NCI-H2107 (cell line): ENCODE results near the gene MBNL2.

Experiments used
- DNase-seq: peaks from one replicate; lab custom pipeline; 2025; lab: John Stamatoyannopoulos, UW

MBNL2 gene

DNA sequence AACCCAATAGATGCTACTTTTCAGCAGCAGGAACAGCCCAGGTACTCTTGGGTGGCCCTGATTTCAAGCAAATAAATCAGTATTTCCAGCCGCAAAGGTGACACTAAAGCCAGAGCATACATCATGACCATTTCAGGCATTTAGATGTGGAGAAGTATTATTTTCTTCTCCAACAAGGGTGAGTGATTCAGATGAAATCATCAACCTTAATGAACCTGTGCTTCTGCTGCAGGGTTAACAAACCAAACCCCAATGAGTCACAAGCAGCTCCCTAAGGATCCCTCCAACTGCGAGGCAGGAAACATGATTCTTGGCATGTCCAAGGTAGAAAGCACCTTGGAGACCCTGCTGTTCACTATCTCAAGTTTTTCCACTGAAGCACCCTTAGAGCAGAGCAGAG lies 32.7 kb downstream of the MBNL2 start:
- no peak for DNase-seq

DNA sequence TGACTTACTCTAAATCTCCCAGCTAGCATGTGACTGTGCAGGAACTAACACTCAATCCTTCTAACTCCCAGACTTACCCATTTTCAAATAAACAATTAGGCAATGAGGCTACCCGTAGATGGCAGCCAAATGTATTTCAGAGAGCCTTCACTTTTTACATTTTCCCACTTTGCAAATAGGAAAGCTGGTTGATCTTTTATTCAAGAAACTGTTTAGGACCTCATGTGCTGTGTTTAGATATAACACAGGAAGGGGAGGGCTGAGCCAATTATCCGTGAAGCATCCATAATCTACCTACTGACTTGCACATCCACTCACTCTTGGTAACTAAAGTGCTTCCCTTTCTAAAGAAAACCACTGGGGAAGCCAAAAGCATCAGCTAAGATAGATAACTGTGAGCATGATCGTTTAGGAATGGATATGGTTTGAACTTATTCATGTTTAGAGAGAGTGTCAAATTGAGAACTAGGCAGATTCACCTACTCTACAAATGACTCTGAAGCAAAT lies 33.4 kb downstream of the MBNL2 start:
- DNase-seq = no peak

GRCh38 chr13:97256343-97256783 lies 34.2 kb downstream of the MBNL2 start:
- no peak for DNase-seq

- DNase-seq = no peak
Measured at GRCh38 chr13:97257228-97257755, 35.2 kb downstream of the MBNL2 start.

DNA sequence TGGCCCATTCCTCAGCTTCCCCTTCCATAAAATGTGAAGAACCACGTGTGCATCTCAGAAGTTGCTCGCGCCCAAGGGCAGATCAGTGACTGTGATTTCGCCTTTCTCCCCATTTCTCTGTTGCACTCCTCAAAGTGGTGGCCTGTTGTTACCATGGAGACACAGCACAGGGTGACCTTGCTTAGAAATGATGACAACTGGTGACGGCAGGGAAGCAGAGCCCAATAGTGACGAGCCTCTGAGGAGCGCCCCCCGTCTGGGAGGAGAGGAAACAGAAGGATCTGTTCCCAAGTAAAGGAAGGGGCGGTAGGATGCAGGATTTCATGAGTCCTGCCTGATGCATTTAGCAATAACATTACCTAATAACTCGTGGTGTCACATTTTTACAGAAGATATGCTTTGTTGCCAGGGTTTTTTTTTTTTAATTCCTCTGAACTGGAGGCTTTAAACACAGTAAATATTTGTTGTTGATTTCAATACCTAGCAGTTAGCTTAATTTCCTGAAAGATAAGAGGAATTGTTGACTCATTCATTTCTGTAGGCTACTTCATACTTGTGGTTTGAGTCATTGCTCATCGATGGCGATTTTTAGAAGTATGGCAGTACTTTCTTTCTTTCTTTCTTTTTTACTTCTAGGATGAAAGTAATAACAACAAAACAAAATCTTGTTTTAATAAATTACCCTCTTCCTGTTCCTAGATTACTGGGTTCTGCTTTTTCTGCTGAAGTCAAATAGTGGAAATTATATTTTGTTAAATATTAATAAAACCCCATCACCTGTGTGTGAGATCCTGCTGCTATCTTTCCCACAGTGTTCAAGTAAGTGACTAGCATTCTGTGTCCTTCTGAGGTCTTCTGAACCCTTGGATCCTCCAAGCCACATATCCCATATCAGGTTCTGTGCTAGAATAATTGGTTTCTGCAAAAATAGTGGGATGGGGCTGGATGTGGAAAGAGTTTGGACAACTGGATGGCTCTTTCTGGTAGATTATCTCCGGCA lies 36.0 kb downstream of the MBNL2 start:
- no peak for DNase-seq

- DNase-seq = no peak
Measured at GRCh38 chr13:97258801-97259200, 36.7 kb downstream of the MBNL2 start.

GRCh38 chr13:97259410-97259797 lies 37.3 kb downstream of the MBNL2 start:
- DNase-seq = no peak

- DNase-seq = no peak
Measured at GRCh38 chr13:97259798-97260714, 37.9 kb downstream of the MBNL2 start.

- DNase-seq = no peak
Measured at GRCh38 chr13:97261254-97262005, 39.3 kb downstream of the MBNL2 start.

DNA sequence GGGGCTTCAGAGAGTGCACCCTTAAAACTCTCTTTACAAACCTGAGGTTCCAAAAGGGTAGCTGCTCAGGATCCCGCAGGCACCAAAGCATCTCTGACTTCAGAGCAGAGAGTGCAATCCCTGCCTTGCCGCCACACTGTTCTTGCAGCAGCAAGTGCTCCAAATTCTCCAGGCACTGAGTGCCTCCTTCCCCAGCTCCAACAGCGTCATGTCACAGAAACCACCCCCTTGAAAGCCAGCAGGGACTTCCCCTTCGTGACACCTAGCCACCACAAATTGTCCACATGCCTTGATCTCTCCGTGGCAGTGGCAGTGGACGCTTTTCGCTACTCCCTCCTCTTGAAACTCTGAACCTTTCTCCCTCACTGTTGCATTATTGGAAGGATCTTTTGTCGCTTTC lies 39.9 kb downstream of the MBNL2 start:
- DNase-seq = no peak

GRCh38 chr13:97263160-97263559 lies 41.0 kb downstream of the MBNL2 start:
- no peak for DNase-seq

GRCh38 chr13:97264663-97265062 lies 42.5 kb downstream of the MBNL2 start:
- DNase-seq = no peak

DNA sequence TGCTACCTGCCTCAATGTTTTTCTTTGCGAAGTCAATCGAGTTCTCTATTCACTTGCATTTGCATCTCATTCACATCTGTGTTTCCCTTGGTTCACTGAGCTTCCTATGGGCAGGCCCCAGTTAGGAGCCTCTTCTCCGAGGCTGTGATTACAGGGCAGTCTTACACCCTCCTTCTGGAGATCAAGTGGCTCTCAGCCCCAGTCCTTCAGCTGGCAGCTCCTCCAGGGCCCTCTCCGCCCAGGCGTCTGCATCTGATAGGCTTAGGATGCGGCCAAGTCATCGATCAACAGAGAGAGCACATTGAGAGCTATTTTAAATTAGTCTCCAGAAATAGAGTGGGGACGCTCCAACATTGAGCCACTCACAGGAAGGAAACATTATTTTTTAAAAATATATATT lies 44.2 kb downstream of the MBNL2 start:
- DNase-seq = no peak

DNA sequence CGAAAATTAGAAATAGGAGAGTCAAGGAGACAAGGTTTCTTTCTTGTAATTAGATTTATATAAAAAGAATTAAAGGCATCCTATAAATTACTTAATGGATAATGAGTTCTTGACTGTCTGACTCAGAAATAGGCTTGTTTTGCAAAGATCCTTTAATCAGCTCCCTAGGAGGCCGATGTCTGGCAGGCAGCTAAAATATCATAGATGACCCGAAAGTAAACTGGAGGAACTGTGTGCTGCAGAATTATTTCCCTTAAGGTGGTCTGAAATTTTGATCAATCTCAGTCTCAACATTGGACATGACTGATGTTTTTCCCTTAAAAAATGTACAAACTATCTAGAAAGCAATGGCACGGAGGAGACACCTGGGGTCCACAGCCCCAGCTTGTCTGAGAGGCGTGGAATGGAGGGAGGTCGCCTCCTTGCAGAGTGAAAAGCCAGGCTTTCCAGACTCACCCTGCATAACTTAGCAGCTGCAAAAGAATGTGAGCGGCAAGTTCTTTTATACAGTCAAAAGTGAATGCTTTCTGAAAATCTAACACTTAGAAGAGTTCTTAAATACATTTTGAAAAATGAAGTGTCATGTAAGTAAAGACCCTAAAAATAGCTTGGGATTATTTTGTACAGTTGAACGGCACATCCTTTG lies 44.8 kb downstream of the MBNL2 start:
- no peak for DNase-seq

GRCh38 chr13:97267418-97268059 lies 45.4 kb downstream of the MBNL2 start:
- no peak for DNase-seq

- no peak for DNase-seq
Measured at GRCh38 chr13:97268772-97269171, 46.6 kb downstream of the MBNL2 start.

DNA sequence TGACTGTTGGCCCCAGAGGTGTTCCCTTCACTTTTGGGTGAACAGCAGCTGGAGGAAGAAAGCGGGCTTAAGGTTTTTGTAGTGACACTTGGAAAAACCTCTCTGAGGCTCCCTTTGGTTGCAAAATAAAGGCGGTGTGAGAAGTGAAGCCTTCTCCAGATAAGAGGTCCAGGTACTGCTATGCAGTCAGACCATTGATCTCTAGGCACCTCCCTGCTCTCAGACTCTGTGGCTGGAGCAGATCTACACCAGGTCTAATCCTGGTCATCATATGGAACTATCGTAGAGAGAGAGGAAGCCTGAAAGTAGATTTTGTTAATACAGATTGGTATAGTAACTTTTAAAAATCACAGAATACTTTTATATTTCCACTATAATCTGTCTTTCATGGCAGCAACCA lies 47.5 kb downstream of the MBNL2 start:
- DNase-seq = no peak

- DNase-seq = no peak
Measured at GRCh38 chr13:97272526-97272925, 50.4 kb downstream of the MBNL2 start.

DNA sequence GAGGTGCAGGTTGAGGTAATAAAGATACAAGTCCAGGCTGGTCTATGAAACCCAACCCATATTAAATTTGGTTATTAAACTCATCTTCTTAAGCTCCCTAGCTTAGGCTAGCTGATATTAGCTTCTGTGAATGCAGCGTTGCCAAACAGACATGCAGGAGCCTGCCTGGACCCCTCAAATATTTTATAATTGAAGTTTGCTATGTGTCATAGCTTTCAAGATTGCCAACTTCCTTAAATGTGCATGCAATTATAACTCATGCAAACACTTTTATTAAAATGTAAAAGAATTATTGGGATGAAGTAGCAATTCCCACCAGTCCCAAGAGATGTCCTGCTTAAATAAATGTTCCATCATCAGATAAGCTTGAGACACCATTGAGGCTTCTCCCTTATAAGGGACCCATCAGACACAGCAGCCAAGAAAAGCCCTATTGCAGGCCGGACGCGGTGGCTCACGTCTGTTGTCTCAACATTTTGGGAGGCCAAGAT lies 51.3 kb downstream of the MBNL2 start:
- DNase-seq = no peak
